Stimulated activated CD4-positive, alpha-beta T cell treated with anti-CD3 and anti-CD28 coated beads, Interleukin-4, amount 100 ng/mL, for 4 hours (primary cell): ENCODE results near the gene FAM228B.
"Not testable (repeated sequence)": the region's sequence is repeated elsewhere in the genome, so short reads cannot be mapped to it uniquely, and the experiment has no call there.

Source experiments
- DNase-seq, 2 experiments: peaks; one replicate each; pipeline ENCODE4 v3.0.0-alpha.2; 2020

The FAM228B gene

DNA sequence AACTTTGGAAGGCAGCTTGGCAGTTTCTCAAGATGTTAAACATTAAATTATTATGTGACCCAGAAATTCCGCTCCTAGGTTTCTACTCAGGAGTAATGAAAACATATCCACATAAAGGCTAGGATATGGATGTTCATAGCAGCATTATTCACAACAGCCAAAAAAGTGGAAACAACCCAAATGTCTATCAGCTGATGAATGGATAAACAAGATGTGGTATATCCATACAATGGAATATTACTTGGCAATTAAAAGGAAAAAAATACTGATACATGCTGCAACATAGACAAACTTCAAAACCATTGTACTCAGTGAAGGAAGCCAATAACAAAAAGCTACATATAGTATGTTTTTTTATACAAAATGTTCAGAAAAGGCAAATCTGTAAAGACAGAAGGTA lies 39.2 kb downstream of the FAM228B start:
- no peak for DNase-seq

DNA sequence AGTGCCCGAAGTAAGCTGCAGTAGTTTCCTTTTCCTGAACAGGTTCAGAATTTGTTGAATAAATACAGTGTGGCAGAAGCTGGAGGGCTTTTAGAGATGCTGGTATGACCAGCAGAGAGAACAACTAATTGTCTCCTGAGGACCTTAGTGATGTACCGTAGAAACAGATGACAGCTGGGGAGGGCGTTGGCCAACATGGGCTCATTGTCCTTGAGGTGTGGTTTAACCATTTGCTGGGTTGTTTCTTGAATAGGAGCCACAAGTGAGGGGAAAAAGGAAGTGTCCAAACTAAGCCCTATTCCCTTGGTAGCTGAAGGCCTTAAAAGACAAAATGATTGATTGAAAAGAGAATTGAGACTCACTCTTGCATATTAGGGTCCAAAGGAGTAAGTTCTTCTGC lies 39.9 kb downstream of the FAM228B start:
- DNase-seq = no peak

DNA sequence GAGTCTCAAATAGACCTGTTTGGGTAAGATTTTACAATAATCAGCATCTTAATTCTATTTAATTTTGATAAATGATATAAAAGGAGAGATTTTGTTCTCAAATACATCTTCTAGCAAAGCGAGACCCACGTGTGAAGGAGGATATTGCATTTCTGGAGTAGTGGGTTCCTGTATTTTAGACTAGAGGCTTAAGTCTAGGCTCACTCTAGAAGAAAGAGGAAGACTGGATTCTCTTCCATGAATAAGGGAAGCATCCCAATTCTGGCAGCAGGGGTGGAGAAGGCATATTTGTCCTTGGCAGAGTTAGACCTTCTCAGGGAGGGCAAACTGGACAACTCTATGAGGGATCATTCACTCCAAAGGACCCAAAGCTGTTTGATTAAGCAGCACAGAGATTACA lies 40.3 kb downstream of the FAM228B start:
- DNase-seq = no peak

DNA sequence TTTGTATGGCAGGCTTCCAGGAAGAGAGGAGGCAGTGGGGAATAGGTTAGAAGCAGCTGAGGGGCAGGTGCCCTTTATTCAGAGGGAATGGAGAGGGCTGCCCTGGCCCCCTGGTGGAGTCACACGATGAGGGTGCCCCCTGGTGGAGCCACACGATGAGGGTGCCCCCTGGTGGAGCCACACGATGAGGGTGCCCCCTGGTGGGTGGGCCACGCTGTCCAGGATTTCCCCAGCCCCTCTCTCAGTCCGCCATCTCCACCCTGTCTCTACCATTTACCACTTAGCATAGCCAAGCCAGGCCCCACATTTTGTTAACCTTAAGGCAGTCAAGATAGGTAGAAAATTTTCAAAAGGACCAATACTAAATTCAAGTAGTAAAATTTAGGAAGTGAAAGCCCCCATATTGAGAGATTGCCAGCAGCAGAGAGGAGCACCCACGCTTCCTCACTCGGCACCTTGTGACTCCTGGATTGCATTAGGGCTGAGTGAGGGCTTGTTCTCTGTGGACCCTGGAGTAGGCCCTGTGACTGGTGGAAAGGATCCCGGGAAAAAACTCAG lies 41.2 kb downstream of the FAM228B start:
- DNase-seq = peak; percentile 9 to 35

DNA sequence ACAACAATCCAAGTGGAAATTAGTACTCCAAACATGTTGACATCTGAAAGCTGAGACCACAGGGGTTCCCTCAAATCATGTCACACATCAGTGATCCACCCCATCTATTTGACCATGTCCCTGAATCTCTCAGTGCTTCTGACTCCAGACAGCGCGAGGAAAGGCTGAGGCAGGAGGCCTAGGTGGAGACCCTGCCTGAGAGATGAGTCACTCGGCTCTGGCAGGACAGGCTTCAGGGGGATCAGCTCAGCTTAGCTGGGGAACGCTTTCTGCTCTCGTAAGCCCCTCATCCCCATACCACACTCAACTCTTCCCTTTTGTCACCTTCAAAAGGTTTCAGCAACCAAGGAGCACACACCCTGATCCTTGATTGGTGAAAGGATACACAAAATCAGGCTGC lies 45.8 kb downstream of the FAM228B start:
- no peak for DNase-seq

DNA sequence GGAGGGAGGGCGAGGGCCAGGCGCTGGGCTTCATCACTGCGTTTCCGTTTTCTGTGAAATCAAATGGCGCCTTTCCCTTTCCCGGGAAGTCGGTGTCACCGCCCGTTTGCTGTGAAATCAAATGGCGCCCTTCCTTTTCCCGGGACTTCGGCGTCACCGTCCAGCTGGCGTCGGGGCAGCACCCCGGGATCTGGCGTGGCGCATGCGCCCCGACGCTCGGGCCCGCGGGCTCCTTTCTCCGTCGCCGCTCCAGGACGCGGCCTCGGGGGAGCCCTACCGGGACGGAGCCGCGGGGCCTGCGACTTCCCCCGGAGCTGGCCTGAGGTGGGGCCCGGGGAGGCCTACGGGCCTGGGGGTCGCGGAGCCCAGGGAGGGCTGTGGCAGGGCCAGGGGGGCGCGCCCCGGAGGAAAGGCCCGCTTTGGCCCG lies 51.6 kb downstream of the FAM228B start, which contains the start of gene FAM228A:
Gene FAM228A, plus strand, starts transcription at position 203 of the 427 bp plus-strand sequence. CDS start 428 bp downstream, outside the sequence.
- DNase-seq = no peak

DNA sequence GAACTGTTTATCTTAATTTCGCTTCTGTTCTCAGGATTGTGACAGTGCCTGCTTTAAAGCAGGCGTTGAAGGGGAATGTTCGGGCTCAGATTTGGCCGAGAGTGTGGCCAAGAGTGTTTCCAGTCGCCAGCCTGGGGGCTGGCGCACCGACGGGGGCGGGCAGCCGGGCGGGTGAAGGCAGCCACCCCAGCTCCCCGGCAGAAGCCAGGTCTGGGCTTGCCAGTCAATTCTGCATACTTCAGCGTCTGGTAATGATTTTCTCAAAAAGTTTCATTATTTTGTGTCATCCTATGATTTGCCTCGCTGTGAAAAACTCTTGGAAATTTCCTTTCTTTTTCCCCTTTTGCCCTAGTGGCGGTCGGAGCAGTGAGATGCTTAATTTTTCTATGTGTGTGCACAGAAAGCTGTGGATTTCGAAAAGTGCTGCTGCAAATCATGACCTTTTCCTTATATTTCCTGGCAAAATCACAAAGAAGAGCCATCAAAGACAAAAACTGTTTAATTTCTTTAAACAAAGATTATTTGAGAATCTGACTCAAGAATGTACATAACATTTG lies 52.4 kb downstream of the FAM228B start:
- no peak for DNase-seq

DNA sequence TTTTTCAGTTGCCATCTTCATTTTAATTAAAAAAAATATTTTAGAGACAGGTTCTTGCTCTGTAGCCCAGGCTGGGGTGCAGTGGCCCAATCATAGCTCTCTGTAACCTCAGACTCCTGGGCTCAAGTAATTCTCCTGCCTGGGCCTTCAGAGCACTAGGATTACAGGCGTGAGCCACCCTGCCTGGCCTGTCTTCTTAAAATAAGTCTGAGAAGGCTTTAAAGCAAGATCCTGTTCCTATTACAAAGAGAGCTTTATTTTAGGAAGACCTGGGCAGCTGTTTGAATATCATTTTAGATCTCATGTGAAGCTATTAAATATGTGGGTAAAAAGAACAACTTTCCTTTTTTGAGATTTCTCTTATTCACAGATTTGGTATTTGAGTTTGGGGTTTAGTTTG lies 53.1 kb downstream of the FAM228B start:
- no peak for DNase-seq

DNA sequence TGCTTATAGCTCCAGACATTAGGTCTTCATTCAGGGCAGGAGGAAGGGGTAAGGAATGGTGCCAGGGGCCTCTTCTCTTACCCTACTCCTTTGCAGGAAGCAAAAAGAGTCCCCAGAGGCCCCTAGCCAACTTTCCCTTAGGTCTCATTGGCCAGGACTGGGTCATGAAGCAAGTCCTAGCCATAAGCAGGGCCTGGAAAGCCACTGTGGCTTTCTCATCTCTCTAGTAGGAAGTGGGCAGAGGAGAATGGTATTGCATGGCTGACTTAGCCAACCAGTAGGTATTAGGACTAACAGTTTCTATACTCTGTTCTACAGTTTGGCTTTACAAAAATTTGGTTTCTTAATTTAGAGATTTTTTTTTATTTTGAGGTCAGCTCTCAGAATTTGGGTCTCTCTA lies 56.4 kb downstream of the FAM228B start:
- DNase-seq = no peak

DNA sequence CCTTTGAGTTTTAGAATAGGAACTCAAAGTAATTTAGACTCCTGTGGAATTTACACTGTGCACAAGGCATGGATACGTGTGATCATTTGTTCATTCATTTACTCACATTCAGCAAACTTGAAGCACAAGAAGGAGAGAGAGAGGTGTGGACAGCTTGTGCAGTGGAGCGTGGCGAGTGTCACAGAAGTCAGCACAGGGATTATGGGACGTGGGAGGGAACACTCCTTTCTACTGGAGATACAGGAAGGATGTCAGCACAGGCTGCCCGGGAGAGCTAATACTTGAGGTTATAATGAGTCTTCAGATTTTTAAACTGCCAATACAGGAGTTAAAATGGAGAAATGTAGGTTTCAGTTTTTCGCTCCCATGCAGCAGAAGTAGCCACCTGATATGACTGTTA lies 58.6 kb downstream of the FAM228B start:
- no peak for DNase-seq

DNA sequence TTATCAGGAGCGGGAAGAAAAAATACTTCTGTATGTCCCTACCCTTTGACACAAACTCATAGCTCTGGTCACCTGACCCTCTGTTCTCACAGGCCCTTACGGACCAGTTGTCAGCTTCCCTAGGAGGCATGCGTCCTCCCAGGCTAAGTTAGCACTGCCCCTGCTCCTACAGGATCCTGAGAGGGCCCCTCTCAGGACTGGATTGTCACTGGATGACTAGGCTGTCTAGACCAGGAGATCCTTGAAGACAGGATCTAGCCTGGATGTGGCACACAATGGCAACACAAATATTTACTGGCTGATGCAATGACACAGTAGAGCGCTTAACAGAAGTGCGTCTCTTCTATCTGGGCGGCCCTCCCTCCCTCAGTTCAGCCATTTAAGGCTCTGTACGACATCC lies 59.2 kb downstream of the FAM228B start:
- DNase-seq = no peak

DNA sequence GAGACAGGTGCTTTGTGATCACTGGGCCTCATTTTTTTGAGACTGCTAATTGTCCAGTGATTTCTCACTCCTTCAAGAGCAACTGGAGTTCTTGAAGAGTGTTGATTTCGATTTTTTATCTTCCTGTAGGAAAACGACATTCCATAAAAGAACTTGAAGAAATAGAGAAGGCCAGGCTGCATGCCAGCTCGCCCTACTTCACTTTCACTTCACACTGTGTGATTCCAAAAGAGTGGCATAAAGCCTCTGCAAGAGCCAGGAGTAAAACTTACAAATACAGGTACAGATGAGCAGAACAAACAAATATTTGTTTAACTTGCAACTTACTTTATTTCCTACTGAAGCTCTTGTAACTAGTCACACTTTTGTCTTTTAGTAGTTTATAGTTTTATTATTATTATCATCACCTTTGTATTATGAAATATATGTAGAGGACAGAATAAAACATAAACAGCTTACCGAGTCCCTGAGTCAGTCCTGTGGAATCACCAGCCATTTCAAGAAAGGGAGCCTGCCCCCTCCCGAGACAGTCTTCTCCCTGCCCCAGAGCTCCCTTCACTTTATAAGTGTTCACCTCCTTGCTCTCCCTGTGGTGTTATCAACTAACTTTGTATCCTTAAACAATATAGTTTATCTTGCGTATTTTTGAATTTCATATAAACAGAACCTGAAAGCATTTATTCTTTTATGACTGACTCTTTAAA lies 60.2 kb downstream of the FAM228B start:
- DNase-seq = no peak

DNA sequence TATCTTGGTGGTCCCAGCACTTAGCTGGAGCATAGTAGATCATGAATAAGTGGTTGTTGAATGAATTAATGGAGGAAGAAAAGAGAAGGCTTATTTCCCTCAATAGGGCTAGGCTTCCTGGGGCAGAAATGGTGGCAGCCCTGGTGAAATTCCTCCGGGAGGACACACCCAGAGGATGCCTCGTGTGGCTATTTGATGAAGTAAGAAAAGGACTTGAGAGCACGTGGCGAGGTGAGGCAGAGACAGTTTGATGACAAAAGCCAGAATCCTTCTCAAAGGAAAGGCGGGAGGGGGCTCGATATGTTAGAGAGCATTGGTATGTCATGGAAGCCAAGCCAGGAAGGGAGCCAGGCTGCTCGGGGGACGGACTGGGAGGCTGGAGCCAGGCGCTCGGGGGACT lies 66.3 kb downstream of the FAM228B start:
- no peak for DNase-seq

DNA sequence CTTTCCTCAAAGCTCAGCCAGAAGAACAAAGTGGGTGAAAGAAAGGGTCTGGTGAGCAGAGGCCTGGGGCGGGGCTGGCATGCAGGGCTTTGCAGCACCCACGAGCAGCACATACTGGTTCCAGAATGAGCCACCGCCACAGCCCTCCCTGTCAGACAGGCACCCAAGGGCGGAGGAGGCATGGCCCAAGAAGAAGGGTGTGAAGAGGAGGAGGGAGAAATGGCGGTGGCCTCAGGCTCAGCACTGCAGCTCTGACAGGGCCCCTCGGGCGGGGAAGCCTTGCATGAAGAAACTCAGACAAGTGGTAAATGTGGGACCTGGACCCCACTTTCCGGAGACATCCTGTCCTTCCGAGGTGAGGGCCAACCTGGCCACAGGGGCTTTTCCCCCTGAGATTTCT lies 67.2 kb downstream of the FAM228B start:
- DNase-seq = no peak

DNA sequence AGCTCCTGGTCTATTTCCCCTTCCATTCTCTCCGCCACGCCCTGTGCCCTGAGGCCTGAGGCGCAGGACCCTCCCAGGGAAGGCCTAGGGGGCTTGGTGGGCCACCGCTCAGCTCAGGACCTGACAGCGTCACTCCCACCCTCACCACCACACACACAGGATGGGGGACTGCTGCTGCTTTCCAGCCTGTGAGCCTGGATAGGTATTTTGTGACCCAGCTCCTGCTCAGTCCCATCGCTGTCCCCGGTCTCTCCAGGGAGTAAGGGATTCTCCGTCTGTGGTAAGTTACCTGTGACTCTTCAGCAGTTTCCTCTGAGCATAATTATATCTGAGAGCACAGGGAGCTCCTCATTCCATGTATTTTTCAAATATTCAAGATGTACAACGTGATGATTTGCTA lies 67.9 kb downstream of the FAM228B start:
- no peak for DNase-seq

DNA sequence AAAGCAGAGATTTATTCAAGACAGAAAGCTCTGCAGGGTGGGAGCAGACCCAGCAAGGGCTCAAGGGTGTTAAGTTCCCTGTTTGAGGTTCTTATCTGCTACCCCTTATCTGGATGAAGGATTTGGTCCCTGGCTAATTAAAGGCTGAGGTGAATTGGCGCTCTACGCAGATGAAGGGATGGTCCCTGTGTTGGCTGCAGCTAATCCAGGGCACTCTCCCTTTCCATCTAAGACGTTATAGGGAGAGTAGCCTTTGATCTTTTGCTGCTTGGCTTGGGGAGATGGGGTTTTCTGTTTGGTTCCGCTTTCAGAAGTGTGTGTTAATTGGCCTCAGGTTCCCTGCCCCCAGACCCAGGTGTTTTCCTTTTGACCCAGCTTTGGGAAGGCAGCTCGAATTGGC lies 68.6 kb downstream of the FAM228B start:
- DNase-seq = no peak

DNA sequence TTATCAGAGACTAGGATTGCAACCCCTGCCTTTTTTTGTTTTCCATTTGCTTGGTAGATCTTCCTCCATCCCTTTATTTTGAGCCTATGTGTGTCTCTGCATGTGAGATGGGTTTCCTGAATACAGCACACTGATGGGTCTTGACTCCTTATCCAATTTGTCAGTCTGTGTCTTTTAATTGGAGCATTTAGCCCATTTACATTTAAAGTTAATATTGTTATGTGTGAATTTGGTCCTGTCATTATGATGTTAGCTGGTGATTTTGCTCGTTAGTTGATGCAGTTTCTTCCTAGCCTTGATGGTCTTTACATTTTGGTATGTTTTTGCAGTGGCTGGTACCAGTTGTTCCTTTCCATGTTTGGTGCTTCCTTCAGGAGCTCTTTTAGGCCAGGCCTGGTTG lies 73.9 kb downstream of the FAM228B start:
- not testable (repeated sequence) for DNase-seq

DNA sequence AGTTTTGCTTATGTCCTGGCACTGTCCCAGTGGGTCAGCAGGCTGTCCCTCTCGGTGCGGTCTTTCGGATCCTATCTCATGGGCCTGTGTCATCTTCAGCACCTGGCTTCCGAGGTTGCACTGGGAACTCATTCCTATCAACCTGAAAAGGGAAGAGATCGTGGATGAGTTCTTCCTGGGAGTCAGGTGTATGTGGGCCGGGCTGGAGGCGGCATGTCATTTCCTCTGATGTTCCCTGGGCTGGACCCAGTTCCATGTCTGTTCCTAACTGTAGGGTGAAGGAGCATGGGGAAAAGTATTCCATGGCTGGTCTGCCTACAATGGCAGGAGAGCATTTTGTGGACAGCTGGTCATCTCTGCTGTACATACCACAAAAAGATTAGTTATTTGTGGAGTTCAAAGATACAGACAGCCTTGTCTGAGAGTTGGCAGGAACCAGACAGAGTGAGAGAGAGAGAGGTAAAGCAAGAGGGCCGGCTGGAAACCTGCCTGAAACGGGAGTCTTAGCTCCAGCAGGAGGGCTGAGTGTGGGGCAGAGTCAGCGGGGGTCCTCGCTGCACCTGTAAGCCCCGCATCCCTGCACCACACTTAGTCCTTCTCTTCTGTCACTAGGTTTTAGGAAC lies 76.8 kb downstream of the FAM228B start:
- DNase-seq = no peak

DNA sequence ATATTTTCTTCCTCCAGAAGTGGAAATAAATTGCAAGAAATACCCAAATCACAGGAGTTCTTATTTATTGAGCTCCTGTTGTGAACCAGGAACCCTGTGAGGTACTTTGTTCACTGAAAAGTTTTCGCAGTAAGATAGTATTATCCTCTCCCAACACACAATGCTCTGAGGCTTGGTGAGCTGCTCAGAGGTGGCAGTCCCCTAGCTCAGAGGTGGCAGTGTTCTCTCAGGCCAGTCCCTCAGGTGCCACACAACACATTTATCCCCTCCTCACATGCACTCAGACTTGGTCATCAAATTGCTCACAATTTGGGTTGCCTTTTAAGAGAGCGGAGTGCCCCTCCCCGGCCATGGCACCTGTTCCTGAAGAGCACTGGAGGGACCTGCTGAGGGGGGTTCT lies 77.5 kb downstream of the FAM228B start:
- DNase-seq = no peak

DNA sequence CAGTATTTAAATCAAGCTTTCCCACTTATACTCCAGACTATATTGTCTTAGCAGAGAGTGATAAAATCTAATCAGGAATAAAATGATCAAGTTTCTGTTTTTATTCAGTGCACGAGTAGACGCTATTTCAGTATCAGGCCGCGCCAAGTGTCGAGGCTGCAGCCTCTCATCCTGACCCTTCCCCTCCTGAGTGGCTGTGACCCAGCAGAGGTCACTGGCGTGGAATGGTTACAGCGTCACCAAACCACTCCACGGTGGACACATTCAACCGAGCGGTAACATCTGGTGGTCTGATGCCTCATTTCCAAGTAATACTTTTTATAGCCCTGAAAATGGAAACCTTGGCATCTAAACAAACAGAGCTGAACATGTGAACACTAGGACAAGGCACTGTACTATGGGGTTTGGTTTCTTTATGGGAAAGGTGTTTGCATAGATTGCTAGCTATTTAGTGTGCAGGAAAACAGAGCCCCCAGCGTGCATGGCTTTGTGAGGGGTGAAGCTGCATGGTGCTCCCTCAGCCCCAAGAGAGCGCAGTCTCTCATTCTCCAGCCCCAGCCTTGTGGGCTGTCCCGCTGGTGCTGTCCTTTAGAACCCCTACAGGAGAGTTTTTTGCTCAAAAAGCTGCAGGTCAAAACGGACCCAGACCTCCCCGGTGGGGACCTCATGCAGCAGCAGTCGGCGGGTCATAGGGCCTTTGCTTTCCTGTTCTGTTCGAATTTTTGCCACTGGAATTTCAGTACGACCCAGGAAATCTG lies 79.9 kb downstream of the FAM228B start:
- no peak for DNase-seq

DNA sequence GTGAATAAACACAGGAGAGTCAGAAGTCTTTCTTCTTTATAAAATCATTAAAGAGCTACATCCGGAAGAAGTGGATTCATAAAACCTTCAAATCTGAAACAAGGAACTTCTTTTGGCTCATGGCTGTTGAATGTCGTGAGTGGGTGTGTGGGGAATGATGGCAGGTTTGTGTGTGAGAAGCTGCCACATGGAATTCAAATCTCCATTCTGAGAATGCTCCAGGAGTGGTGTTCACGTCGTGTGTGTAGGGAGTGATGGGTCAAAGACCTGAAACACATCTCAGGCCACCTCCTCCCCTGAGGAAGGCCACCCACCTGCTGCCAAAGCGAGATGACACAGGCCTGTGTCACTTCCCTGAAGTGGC lies 80.5 kb downstream of the FAM228B start:
- DNase-seq = no peak

DNA sequence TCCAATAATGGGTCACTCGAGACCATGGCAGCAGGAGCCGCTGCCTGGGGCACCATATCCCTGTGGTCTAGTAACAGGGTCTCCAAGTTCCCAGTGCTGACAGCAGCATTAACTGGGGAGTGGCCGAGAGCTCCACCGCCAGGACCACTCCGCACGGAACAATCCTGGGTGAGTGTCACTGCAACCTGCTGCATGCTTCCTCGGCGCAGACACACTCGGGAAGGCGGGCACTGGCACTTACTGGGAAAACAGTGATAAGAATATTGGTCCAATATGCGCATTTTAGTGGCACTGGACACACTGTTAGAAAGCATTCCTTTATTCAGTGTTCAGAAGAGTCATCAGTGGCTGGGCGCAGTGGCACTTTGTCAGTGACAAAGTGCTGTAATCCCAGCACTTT lies 81.2 kb downstream of the FAM228B start:
- no peak for DNase-seq

DNA sequence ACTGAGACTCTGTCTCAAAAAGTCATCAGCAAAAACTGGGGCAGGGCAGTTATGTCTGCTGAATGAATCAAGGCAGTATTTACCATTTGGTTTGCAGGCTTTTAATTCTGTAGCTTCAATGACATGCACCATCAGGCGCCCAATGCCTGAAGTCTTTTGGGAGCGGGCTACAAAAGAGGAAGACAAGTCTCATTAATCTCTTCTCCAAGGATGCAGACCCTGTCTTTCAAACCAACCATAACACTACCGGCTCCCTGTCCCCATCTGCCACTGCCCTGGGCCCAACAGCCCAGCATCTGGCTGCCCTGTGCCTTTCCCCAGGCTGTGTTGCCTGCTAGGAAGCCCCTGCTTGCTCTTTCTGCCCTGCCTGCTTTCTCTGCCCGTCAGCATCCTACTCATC lies 81.9 kb downstream of the FAM228B start:
- no peak for DNase-seq

DNA sequence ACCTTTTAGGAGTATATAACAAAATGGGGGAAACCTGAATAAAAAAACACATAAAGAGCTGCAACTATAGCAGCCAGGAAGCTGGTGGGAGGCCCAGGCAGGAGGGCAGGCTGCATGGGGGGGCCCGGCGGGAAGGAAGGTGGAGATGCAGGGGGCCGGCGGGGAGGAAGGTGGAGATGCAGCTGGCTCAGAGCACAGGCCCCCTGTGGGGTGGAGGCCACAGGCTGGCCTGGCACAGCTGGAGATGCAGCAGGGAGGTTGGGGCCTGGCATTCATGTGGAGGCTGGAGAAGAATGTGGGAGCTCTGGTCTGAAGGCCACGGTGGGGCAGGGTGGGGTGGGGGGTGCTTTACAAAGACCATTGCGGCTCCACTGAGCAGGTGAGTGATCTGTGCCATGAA lies 83.0 kb downstream of the FAM228B start:
- no peak for DNase-seq
